ENCODE measurements around the gene INPP4A. TPM values are rescaled to one million over a fixed set of nuclear protein-coding genes. Genes with fewer than 3 reads are reported as not detected.
A peak's percentile ranks its signal among the peaks of the same experiment; 100 is the strongest.

The INPP4A gene
- polyA plus RNA-seq, 1 donor from 2014 or later = 51.4 TPM

GRCh38 chr2:98446850-98447249 lies 2.2 kb downstream of the INPP4A start:
- no peaks in the 10 kb centered on the region for H3F3A ChIP-seq (ENCODE audit: insufficient read depth, low read length, poor library complexity, severe bottlenecking)
- peak overlapping the region; percentile 85 for H3K4me3 ChIP-seq (ENCODE audit: low read length)
- H3K27me3 ChIP-seq (ENCODE audit: insufficient read depth, low read depth, low read length) = no peaks in the 10 kb centered on the region
- no peaks in the 10 kb centered on the region for H4K20me1 ChIP-seq (ENCODE audit: insufficient read depth)
- H3K4me2 ChIP-seq (ENCODE audit: low read length) = peak overlapping the region; percentile 68
- TF ChIP-seq REST (IDR thresholded peaks at IDR 0.05; ENCODE audit: borderline replicate concordance) = no peak
- no peak for TF ChIP-seq SMC3 (conservative IDR thresholded peaks at IDR 0.05; ENCODE audit: poor library complexity)
- no peak for TF ChIP-seq RAD21 (conservative IDR thresholded peaks at IDR 0.05)
- TF ChIP-seq EP300 (conservative IDR thresholded peaks at IDR 0.05; ENCODE audit: poor library complexity, severe bottlenecking) = no peak
- TF ChIP-seq CTCF (IDR thresholded peaks at IDR 0.05; ENCODE audit: poor library complexity, severe bottlenecking) = no peak
- no peak for TF ChIP-seq TAF1 (IDR thresholded peaks at IDR 0.05; ENCODE audit: low read depth)
- TF ChIP-seq POLR2AphosphoS5 (IDR thresholded peaks at IDR 0.05) = no peak
- TF ChIP-seq EZH2 (IDR thresholded peaks at IDR 0.05; ENCODE audit: borderline replicate concordance, insufficient read depth, low read length, poor library complexity, severe bottlenecking) = no peak
- no peak overlapping the region for H3K9ac ChIP-seq (ENCODE audit: low read length)
- peaks cover 60% of the 10 kb centered on the region for H3K79me2 ChIP-seq (replicated peaks; ENCODE audit: insufficient read depth, low read length)
- no peak overlapping the region for H3K27ac ChIP-seq (ENCODE audit: low read length)
- peaks cover 1% of the 10 kb centered on the region for H3K36me3 ChIP-seq (ENCODE audit: insufficient read depth, low read length)
- no peak overlapping the region for H2AFZ ChIP-seq (ENCODE audit: low read depth, low read length)
- no peaks in the 10 kb centered on the region for H3K9me3 ChIP-seq (ENCODE audit: low read length)
- no peaks in the 10 kb centered on the region for H3K9me2 ChIP-seq (ENCODE audit: insufficient read depth, low read length)

GRCh38 chr2:98448441-98449145 lies 3.9 kb downstream of the INPP4A start:
- peaks cover 75% of the 10 kb centered on the region for H3K79me2 ChIP-seq (replicated peaks; ENCODE audit: insufficient read depth, low read length)
- no peak overlapping the region for H3K4me3 ChIP-seq (ENCODE audit: low read length)
- H3K27me3 ChIP-seq (ENCODE audit: insufficient read depth, low read depth, low read length) = no peaks in the 10 kb centered on the region

More at GRCh38 chr2:98448441-98449145, 3.9 kb downstream of the INPP4A start:
- Histone ChIP-seq H4K20me1 (ENCODE audit: insufficient read depth) (no peaks in the 10 kb centered on the region), H3K4me2 (ENCODE audit: low read length) (no peak overlapping the region), H3K36me3 (ENCODE audit: insufficient read depth, low read length) (peaks cover 4% of the 10 kb centered on the region), H3K9me2 (ENCODE audit: insufficient read depth, low read length) (no peaks in the 10 kb centered on the region), H3F3A (ENCODE audit: insufficient read depth, low read length, poor library complexity, severe bottlenecking) (no peaks in the 10 kb centered on the region), H3K9ac (ENCODE audit: low read length) (no peak overlapping the region), H3K9me3 (ENCODE audit: low read length) (no peaks in the 10 kb centered on the region), H3K27ac (ENCODE audit: low read length) (no peak overlapping the region), H2AFZ (ENCODE audit: low read depth, low read length) (no peak overlapping the region)
- TF ChIP-seq CTCF (IDR thresholded peaks at IDR 0.05; ENCODE audit: poor library complexity, severe bottlenecking) = no peak
- no peak for TF ChIP-seq RAD21 (conservative IDR thresholded peaks at IDR 0.05)
- no peak for TF ChIP-seq TAF1 (IDR thresholded peaks at IDR 0.05; ENCODE audit: low read depth)
- TF ChIP-seq REST (IDR thresholded peaks at IDR 0.05; ENCODE audit: borderline replicate concordance) = no peak
- no peak for TF ChIP-seq EP300 (conservative IDR thresholded peaks at IDR 0.05; ENCODE audit: poor library complexity, severe bottlenecking)
- TF ChIP-seq SMC3 (conservative IDR thresholded peaks at IDR 0.05; ENCODE audit: poor library complexity) = no peak
- no peak for TF ChIP-seq EZH2 (IDR thresholded peaks at IDR 0.05; ENCODE audit: borderline replicate concordance, insufficient read depth, low read length, poor library complexity, severe bottlenecking)
- no peak for TF ChIP-seq POLR2AphosphoS5 (IDR thresholded peaks at IDR 0.05)
- no peak for TF ChIP-seq MXI1 (conservative IDR thresholded peaks at IDR 0.05; ENCODE audit: poor library complexity, severe bottlenecking)
